H1 (cell line): ENCODE data around the gene CDK3. TPM values are rescaled to one million over a fixed set of nuclear protein-coding genes. Genes with fewer than 3 reads are reported as not detected.
A peak's percentile ranks its signal among the peaks of the same experiment; 100 is the strongest.

Experiments used
- CTCF ChIA-PET: fragments of 300-600 bp; sonication (Branson Sonifier 250); formaldehyde crosslinking; loops from one replicate; lab custom pipeline; 2021; ENCODE audit not compliant: partially characterized antibody; lab: Charles Lee
- POLR2A ChIA-PET: fragments of 300-600 bp; sonication (Branson Sonifier 250); formaldehyde crosslinking; loops from one replicate; lab custom pipeline; 2021; ENCODE audit warnings: inconsistent platforms; ENCODE audit not compliant: partially characterized antibody; lab: Charles Lee
- DNase-seq, 2 experiments: peaks; one replicate each; pipeline versions ENCODE4 v3.0.0 to v3.0.0-alpha.2; 2010 to 2022; ENCODE audit warnings: low spot score in 2 of 2, low read depth in 1 of 2, mixed read lengths in 1 of 2
- FAIRE-seq: peaks from 2 replicates; lab custom pipeline; 2011; peaks lifted over from hg19 to GRCh38; lab: Jason Lieb, UNC
- H2AFZ ChIP-seq: 2 replicates; pipeline ENCODE4 v1.8.1; 2012; ENCODE audit warnings: low read length, inconsistent platforms
- H2AK5ac ChIP-seq: 2 replicates; pipeline ENCODE4 v1.6.1; 2013; ENCODE audit warnings: low read depth, low read length
- H2BK120ac ChIP-seq: replicated peaks from 2 replicates; pipeline ENCODE3; 2013; ENCODE audit warnings: low read depth, low read length, inconsistent platforms
- H2BK12ac ChIP-seq: 2 replicates; pipeline ENCODE4 v1.6.1; 2013; ENCODE audit warnings: low read depth, low read length
- H2BK15ac ChIP-seq: 2 replicates; pipeline ENCODE4 v1.6.1; 2013; ENCODE audit warnings: low read length
- H2BK20ac ChIP-seq: 2 replicates; pipeline ENCODE4 v1.6.1; 2013; ENCODE audit warnings: low read length
- H2BK5ac ChIP-seq: 2 replicates; pipeline ENCODE4 v1.6.1; 2013; ENCODE audit warnings: low read depth, low read length
- H3K14ac ChIP-seq: 2 replicates; pipeline ENCODE4 v1.6.1; 2013; ENCODE audit warnings: inconsistent platforms; ENCODE audit not compliant: insufficient read length
- H3K18ac ChIP-seq: 2 replicates; pipeline ENCODE4 v1.6.1; 2013; ENCODE audit warnings: low read length; ENCODE audit errors: extremely low read depth
- H3K23ac ChIP-seq: 2 replicates; pipeline ENCODE4 v1.6.1; 2013; ENCODE audit warnings: inconsistent platforms; ENCODE audit not compliant: insufficient read length
- H3K23me2 ChIP-seq: 2 replicates; pipeline ENCODE4 v1.6.1; 2013; ENCODE audit warnings: low read depth, low read length
- H3K27ac ChIP-seq: 2 replicates; pipeline ENCODE4 v1.6.1; 2011; ENCODE audit warnings: low read depth, low read length, inconsistent platforms
- H3K27me3 ChIP-seq, 4 experiments: replicated peaks in 1 of 4; 1 replicate in 1 of 4; 2 replicates in 3 of 4; pipeline versions ENCODE4 v1.6.1 to v1.8.1; 2011 to 2013; ENCODE audit warnings: low read length in 3 of 4, mild to moderate bottlenecking in 3 of 4, inconsistent platforms in 2 of 4, mixed read lengths in 2 of 4, moderate library complexity in 1 of 4; ENCODE audit not compliant: control insufficient read depth in 3 of 4, insufficient read depth in 3 of 4; ENCODE audit errors: extremely low read depth in 1 of 4
- H3K36me3 ChIP-seq, 4 experiments: 2 replicates each; pipeline versions ENCODE4 v1.6.1 to v1.8.1; 2011 to 2013; ENCODE audit warnings: mild to moderate bottlenecking in 4 of 4, low read length in 3 of 4, moderate library complexity in 2 of 4, control low read depth in 1 of 4, inconsistent platforms in 1 of 4; ENCODE audit not compliant: insufficient read depth in 4 of 4, control insufficient read depth in 2 of 4
- H3K4ac ChIP-seq: replicated peaks from 2 replicates; pipeline ENCODE3; 2013; ENCODE audit warnings: low read length, low read depth, mixed read lengths, inconsistent platforms; ENCODE audit not compliant: insufficient read length
- H3K4me1 ChIP-seq, 4 experiments: replicated peaks in 1 of 4; 1 replicate in 1 of 4; 2 replicates in 3 of 4; pipeline versions ENCODE4 v1.6.1 to v1.8.1; 2011 to 2013; ENCODE audit warnings: low read length in 3 of 4, inconsistent platforms in 2 of 4, mixed read lengths in 1 of 4; ENCODE audit not compliant: insufficient read depth in 4 of 4, control insufficient read depth in 3 of 4
- H3K4me2 ChIP-seq, 2 experiments: 2 replicates each; pipeline versions ENCODE4 v1.6.1 to v1.8.1; 2011 to 2013; ENCODE audit warnings: low read depth in 2 of 2, low read length in 2 of 2, control low read depth in 1 of 2, inconsistent platforms in 1 of 2, mild to moderate bottlenecking in 1 of 2; ENCODE audit not compliant: insufficient read depth in 1 of 2
- H3K4me3 ChIP-seq, 4 experiments: fragments of 200-600, 300-600 bp in 1 of 4; sonication (generic), shearing (Covaris generic), sonication (Bioruptor Twin) in 1 of 4; 2 replicates each; pipeline versions ENCODE4 v1.5.1 to v1.8.1; 2011 to 2016; ENCODE audit warnings: low read length in 4 of 4, low read depth in 3 of 4, control low read depth in 2 of 4, inconsistent platforms in 2 of 4, mild to moderate bottlenecking in 2 of 4, mixed read lengths in 1 of 4, moderate library complexity in 1 of 4; ENCODE audit not compliant: insufficient read depth in 2 of 4; ENCODE audit errors: extremely low read depth in 1 of 4
- H3K56ac ChIP-seq: replicated peaks from 2 replicates; pipeline ENCODE3; 2013; ENCODE audit warnings: low read depth, mild to moderate bottlenecking, mixed read lengths, low read length, inconsistent platforms; ENCODE audit not compliant: insufficient read length
- H3K79me1 ChIP-seq: 2 replicates; pipeline ENCODE4 v1.6.1; 2013; ENCODE audit warnings: low read depth, low read length, control low read depth
- H3K79me2 ChIP-seq, 2 experiments: 2 replicates each; pipeline versions ENCODE4 v1.6.1 to v1.8.1; 2012 to 2013; ENCODE audit warnings: low read length in 2 of 2, mild to moderate bottlenecking in 2 of 2, inconsistent platforms in 1 of 2; ENCODE audit not compliant: insufficient read depth in 2 of 2, control insufficient read depth in 1 of 2
- H3K9ac ChIP-seq, 4 experiments: replicated peaks in 1 of 4; 1 replicate in 1 of 4; 2 replicates in 3 of 4; pipeline versions ENCODE4 v1.6.1 to v1.8.1; 2011 to 2013; ENCODE audit warnings: low read depth in 3 of 4, low read length in 3 of 4, control low read depth in 2 of 4, mild to moderate bottlenecking in 2 of 4, moderate library complexity in 2 of 4, inconsistent platforms in 1 of 4; ENCODE audit errors: extremely low read depth in 1 of 4
- H3K9me3 ChIP-seq, 2 experiments: 2 replicates each; pipeline versions ENCODE4 v1.6.1 to v1.8.1; 2012 to 2013; ENCODE audit warnings: mild to moderate bottlenecking in 2 of 2, moderate library complexity in 2 of 2, control low read depth in 1 of 2, inconsistent platforms in 1 of 2, low read depth in 1 of 2, low read length in 1 of 2, mixed read lengths in 1 of 2; ENCODE audit not compliant: insufficient read depth in 2 of 2
- H4K20me1 ChIP-seq, 2 experiments: replicated peaks in 1 of 2; 2 replicates each; pipeline versions ENCODE3 to v1.8.1; 2011 to 2013; ENCODE audit warnings: inconsistent platforms in 2 of 2, low read length in 2 of 2, mild to moderate bottlenecking in 1 of 2; ENCODE audit not compliant: insufficient read depth in 2 of 2, control insufficient read depth in 1 of 2
- H4K5ac ChIP-seq: 2 replicates; pipeline ENCODE4 v1.6.1; 2013; ENCODE audit warnings: low read length, low read depth, mixed read lengths, inconsistent platforms; ENCODE audit not compliant: insufficient read length
- H4K8ac ChIP-seq: 2 replicates; pipeline ENCODE4 v1.8.0; 2013; ENCODE audit warnings: mild to moderate bottlenecking, moderate library complexity, low read length, inconsistent platforms; ENCODE audit not compliant: insufficient read depth; ENCODE audit errors: extremely low read depth
- H4K91ac ChIP-seq: replicated peaks from 2 replicates; pipeline ENCODE3; 2013; ENCODE audit warnings: low read length, mixed read lengths, inconsistent platforms; ENCODE audit not compliant: insufficient read length
- BACH1 ChIP-seq: IDR thresholded peaks from 2 replicates; pipeline ENCODE4 v1.6.1; 2012; ENCODE audit warnings: low read length, improper control_type of control experiment
- CHD1 ChIP-seq: IDR thresholded peaks from 2 replicates; pipeline ENCODE4 v1.6.1; 2012; ENCODE audit warnings: low read depth, low read length, improper control_type of control experiment
- E2F6 ChIP-seq: IDR thresholded peaks from 2 replicates; pipeline ENCODE4 v1.6.1; 2012; ENCODE audit warnings: inconsistent platforms
- GABPA ChIP-seq: IDR thresholded peaks from 2 replicates; pipeline ENCODE4 v1.6.1; 2011; ENCODE audit warnings: mild to moderate bottlenecking, low read length, moderate library complexity, borderline replicate concordance; ENCODE audit not compliant: insufficient read depth
- GTF2F1 ChIP-seq: IDR thresholded peaks from 2 replicates; pipeline ENCODE4 v1.6.1; 2012; ENCODE audit warnings: low read depth, low read length, improper control_type of control experiment, borderline replicate concordance
- HDAC2 ChIP-seq, 2 experiments: fragments of 300-600 bp in 1 of 2; sonication (generic) in 1 of 2; IDR thresholded peaks; 2 replicates each; pipeline ENCODE4 v1.6.1; 2011 to 2012; ENCODE audit warnings: low read depth in 2 of 2, low read length in 2 of 2, mild to moderate bottlenecking in 2 of 2, moderate library complexity in 2 of 2, borderline replicate concordance in 1 of 2, inconsistent platforms in 1 of 2
- RNF2 ChIP-seq: fragments of 200-900, 300-1000 bp; sonication (generic); IDR thresholded peaks from 2 replicates; pipeline ENCODE4 v1.7.1; 2016; ENCODE audit warnings: borderline replicate concordance, low read depth, mild to moderate bottlenecking, antibody characterized with exemption, low read length; ENCODE audit not compliant: poor library complexity, severe bottlenecking; ENCODE audit errors: missing control alignments
- SP4 ChIP-seq: IDR thresholded peaks from 2 replicates; pipeline ENCODE4 v1.6.1; 2012; ENCODE audit warnings: low read length, inconsistent platforms
- SUZ12 ChIP-seq: fragments of 200-600 bp; sonication (generic); IDR thresholded peaks from 2 replicates; pipeline ENCODE4 v1.6.1; 2012; ENCODE audit warnings: mild to moderate bottlenecking, inconsistent platforms, low read length, moderate library complexity, mixed read lengths
- YY1 ChIP-seq: IDR thresholded peaks from 2 replicates; pipeline ENCODE4 v1.6.1; 2011; ENCODE audit warnings: low read depth, mild to moderate bottlenecking, low read length
- ZNF274 ChIP-seq: IDR thresholded peaks from 2 replicates; pipeline ENCODE4 v1.7.0; 2012; ENCODE audit warnings: low read length, borderline replicate concordance; ENCODE audit errors: extremely low read depth
- WGBS, 2 experiments: shearing (Covaris generic) in 1 of 2; methylation state at CpG; one replicate each; pipeline versions ENCODE4 v1.1.6 to v1.1.7; 2013 to 2015; ENCODE audit warnings: low lambda C conversion rate in 2 of 2, mixed read lengths in 2 of 2, inconsistent platforms in 1 of 2, low coverage in 1 of 2, missing lambda C conversion rate in 1 of 2; ENCODE audit not compliant: insufficient replicate concordance in 2 of 2, insufficient coverage in 1 of 2, insufficient read length in 1 of 2; ENCODE audit errors: extremely low coverage in 1 of 2, missing lambda C conversion rate in 1 of 2; 5-methylcytosine and 5-hydroxymethylcytosine counted together
- polyA plus RNA-seq, 7 experiments: library from polyadenylated mRNA; depleted of rRNA in 3 of 7; stranded (reverse) in 5 of 7; unstranded in 2 of 7; fragments of >200 nt in 5 of 7; fragments of 200-250 nt in 2 of 7; gene quantifications; 1 replicate in 5 of 7; 2 replicates in 1 of 7; 4 replicates in 1 of 7; pipeline versions ENCODE4 v1.2.1 to v1.2.3, GENCODE V29; 2011 to 2013; ENCODE audit warnings: missing spikeins in 2 of 7, mixed read lengths in 2 of 7
- total RNA-seq: library from RNA; stranded (reverse); fragmentation: NEBNext Ultra II Directional; extraction: Animal tissue kit (Norgen Biotek cat#: 25700); gene quantifications from 2 replicates; pipeline ENCODE4 v1.2.1, GENCODE V29; 2021

The CDK3 gene
- total and polyA plus RNA-seq, 2 of the 8 experiments (the other 6 are each of a cell fraction or from before 2014, with no cell fraction given) = 10.0 to 14.6 TPM

DNA sequence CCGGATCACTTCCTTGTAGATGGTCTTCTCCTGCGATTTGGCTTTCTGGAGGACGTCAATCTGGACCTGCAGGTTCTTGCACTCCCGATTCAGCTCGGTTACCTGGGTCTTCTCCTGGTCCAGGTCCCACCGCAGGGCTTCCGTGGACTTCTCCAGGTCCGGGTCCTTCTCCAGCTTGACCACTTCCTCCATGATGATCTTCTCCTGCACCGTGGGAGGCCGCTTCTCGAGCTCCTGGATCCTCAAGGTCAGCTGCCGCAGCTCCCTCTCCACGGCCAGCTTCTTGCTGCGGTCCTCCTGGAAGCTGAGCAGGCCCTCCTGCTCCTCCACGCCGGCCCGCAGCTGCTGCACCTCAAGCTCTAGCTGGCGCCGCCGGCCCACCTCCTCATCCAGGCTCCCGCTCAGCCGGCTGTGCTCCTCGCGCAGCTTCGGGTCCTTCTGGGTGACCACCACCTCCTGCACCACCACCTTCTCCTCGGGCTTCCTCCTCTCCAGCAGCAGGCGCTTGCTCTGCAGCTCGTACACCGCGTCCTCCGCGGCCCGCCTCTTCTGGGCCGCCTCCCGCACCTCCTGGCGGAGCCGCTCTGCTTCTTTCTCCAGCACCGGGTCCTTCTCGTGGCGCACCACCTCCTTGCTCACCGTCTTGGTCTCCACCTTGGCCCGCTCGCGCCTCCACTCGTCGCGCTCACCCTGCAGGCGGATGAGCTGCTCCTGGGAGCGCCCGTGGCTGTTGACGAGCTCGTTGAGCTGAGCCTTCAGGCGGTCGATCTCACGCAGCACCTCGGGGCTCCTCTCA is 8.2 kb downstream of the CDK3 start:
- CTCF ChIA-PET = interaction anchor here (1.0 to 32.0 kb wide), 20 partner anchors 5 to 255 kb away, joined by 3 to 885 read pairs (median 4); partner anchors contain the start of genes CDK3, EVPL, MRPL38 and TRIM65
- Histone ChIP-seq H2AFZ (no peak overlapping the region), H3K36me3 (no peaks in the 10 kb centered on the region; a peak in 1 of 8 replicates), H2BK12ac (no peak overlapping the region), H3K79me1 (no peaks in the 10 kb centered on the region), H4K5ac (no peak overlapping the region), H3K9me3 (no peaks in the 10 kb centered on the region; a peak in 1 of 4 replicates), H4K91ac (no peak overlapping the region), H3K4me2 (no peak overlapping the region), H3K14ac (no peak overlapping the region), H3K9ac (no peak overlapping the region), H2BK20ac (no peak overlapping the region), H3K18ac (no peak overlapping the region), H3K4ac (no peak overlapping the region), H2BK15ac (no peak overlapping the region), H2AK5ac (no peak overlapping the region), H2BK5ac (no peak overlapping the region), H4K20me1 (no peaks in the 10 kb centered on the region), H4K8ac (peak overlapping the region; percentile 22), H3K23ac (no peak overlapping the region), H3K79me2 (no peaks in the 10 kb centered on the region), H2BK120ac (no peak overlapping the region), H3K4me3 (no peak overlapping the region), H3K56ac (no peak overlapping the region), H3K27ac (no peak overlapping the region), H3K27me3 (no peaks in the 10 kb centered on the region), H3K4me1 (no peaks in the 10 kb centered on the region), H3K23me2 (no peaks in the 10 kb centered on the region)
- POLR2A ChIA-PET = interaction anchor here (0.7 to 1.6 kb wide), 8 partner anchors 11 to 262 kb away, joined by 3 to 7 read pairs (median 4); partner anchors contain the start of gene TRIM65
- FAIRE-seq (no peak), DNase-seq (no peak)
- 96% methylated on average over 43 of the region's 56 CpGs; no CpG with 5 or more reads in 1 of the 2 experiments for WGBS, 2 experiments
- TF ChIP-seq GABPA (no peak), CHD1 (no peak), YY1 (no peak), HDAC2 (IDR thresholded peaks at IDR 0.05; ENCODE audit: borderline replicate concordance in 1 of 2, low read depth in 2 of 2, low read length in 2 of 2) (no peak), RNF2 (no peak), BACH1 (no peak), E2F6 (no peak), GTF2F1 (no peak), ZNF274 (no peak), SUZ12 (no peak), SP4 (no peak)
